ENCODE results near the gene GTF3C4. TPM values are rescaled to one million over a fixed set of nuclear protein-coding genes. Genes with fewer than 3 reads are reported as not detected.

GTF3C4 gene
- total and polyA plus RNA-seq, 11 donors = 1.4 to 11.7 (median 8.8) TPM

DNA sequence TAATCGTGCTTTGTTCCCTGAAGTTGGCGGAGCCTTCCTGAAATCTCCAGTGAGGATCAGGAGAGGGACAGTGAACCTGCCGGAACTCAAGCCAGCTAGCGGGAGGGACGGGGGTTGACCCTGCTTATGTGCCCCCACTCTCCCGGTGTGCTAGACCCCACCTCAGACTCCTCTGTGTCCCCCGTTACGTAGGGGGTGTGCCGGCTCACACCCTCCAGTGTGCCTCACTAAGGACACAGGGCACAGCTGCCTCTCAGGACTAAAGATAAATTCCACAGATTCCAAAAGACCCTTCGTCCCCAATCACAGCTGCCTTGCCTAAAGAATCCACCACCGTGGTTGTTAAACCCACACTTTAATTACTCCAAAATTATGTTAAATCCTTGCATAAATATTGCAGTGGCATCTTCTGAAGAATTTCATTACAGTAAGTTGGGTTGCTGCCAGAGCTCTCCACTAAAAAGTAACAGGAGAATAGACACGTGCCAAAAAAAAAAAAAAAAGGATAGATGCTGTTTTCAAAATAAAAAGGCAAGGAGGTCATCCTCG, 73.7 kb downstream of the GTF3C4 start:
- TF ChIP-seq, protein P1, sequence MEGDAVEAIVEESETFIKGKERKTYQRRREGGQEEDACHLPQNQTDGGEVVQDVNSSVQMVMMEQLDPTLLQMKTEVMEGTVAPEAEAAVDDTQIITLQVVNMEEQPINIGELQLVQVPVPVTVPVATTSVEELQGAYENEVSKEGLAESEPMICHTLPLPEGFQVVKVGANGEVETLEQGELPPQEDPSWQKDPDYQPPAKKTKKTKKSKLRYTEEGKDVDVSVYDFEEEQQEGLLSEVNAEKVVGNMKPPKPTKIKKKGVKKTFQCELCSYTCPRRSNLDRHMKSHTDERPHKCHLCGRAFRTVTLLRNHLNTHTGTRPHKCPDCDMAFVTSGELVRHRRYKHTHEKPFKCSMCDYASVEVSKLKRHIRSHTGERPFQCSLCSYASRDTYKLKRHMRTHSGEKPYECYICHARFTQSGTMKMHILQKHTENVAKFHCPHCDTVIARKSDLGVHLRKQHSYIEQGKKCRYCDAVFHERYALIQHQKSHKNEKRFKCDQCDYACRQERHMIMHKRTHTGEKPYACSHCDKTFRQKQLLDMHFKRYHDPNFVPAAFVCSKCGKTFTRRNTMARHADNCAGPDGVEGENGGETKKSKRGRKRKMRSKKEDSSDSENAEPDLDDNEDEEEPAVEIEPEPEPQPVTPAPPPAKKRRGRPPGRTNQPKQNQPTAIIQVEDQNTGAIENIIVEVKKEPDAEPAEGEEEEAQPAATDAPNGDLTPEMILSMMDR (IDR thresholded peaks at IDR 0.05) = no peak
- no peak for TF ChIP-seq POLR2A (IDR thresholded peaks at IDR 0.05)
- 30 to 39% (median 37%) methylated on average over 12 to 13 of the region's 13 CpGs for WGBS, 4 donors
- Histone ChIP-seq H3K27me3 (peaks cover 9 to 46% (median 19%) of the 10 kb centered on the region in 9 donors), H3K4me1 (peaks cover 0 to 10% (median 0%) of the 10 kb centered on the region in 12 donors), H3K27ac (no peak overlapping the region), H3K4me3 (no peak overlapping the region), H3K36me3 (no peaks in the 10 kb centered on the region), H3K9me3 (no peaks in the 10 kb centered on the region)
- ATAC-seq (no peak), DNase-seq (no peak)
- intact Hi-C loops (cut with DNase I) = no loop called here

Other genes starting within 250 kb of the GTF3C4 start
- not detected for gene BARHL1, start 87.9 kb upstream of the GTF3C4 start, total RNA-seq
- gene BARHL1, start 87.9 kb upstream of the GTF3C4 start, polyA plus RNA-seq = not detected
- gene DDX31, start 481 bp upstream of the GTF3C4 start, total RNA-seq = 1 to 10 TPM; 4.4 to 7.0 (median 5.1) TPM
- gene DDX31, start 481 bp upstream of the GTF3C4 start, polyA plus RNA-seq = 1 to 10 TPM; 2.4 to 7.0 TPM
- gene AK8, start 207.8 kb downstream of the GTF3C4 start, total RNA-seq = 1 to 10 TPM in 1 of 9 donors, under 1 TPM in 1, not detected in 7; 0.61 to 1.4 TPM
- not detected for gene AK8, start 207.8 kb downstream of the GTF3C4 start, polyA plus RNA-seq
- gene SPACA9, start 208.4 kb downstream of the GTF3C4 start, total RNA-seq = 1 to 10 TPM; 2.3 to 6.9 (median 4.6) TPM
- 1 to 10 TPM; 1.6 to 4.6 TPM for gene SPACA9, start 208.4 kb downstream of the GTF3C4 start, polyA plus RNA-seq

Measured in heart left ventricle (tissue), 16 donors.